Glomerular visceral epithelial cell (primary cell): ENCODE data around the gene FNDC11.

Experiments used
- DNase-seq: peaks from one replicate; pipeline ENCODE4 v3.0.0-alpha.2; 2016; ENCODE audit errors: extremely low spot score

The FNDC11 gene

DNA sequence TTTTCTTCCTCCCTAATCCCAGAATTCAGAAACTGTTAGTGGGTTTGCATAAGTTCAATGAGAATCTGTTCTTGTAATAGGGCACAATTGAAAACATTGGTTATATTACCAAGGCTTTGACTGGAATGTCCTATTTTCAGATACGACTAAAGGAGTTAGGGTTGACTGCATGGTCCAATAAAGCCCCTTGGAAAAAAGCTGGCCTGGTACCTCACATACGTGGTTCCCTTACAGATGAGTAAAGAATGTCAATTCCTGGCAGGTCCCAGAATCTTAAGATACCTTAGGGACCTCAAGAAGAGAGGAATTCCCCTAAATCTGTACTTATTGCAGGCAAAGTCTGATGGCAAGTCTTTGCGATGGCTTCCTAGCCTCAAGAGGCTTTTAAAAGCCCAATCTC lies 28.8 kb upstream of the FNDC11 start:
- no peak for DNase-seq

DNA sequence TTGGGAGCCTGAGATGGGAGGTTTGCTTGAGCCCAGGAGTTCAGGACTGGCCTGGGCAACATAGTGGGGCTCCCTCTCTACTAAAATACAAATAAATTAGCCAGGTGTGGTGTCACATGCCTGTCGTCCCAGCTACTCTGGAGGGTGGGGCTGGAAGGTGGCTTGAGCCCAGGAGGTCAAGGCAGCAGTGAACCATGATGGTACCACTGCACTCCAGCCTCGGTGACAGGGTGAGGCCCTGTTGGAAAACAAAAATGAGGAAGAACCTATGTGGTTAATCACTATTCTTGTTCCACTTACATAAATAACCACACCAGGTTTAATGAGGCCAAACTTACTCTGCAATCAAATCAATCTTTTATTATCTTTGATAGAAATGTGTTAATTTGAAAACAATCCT lies 28.0 kb upstream of the FNDC11 start:
- no peak for DNase-seq

DNA sequence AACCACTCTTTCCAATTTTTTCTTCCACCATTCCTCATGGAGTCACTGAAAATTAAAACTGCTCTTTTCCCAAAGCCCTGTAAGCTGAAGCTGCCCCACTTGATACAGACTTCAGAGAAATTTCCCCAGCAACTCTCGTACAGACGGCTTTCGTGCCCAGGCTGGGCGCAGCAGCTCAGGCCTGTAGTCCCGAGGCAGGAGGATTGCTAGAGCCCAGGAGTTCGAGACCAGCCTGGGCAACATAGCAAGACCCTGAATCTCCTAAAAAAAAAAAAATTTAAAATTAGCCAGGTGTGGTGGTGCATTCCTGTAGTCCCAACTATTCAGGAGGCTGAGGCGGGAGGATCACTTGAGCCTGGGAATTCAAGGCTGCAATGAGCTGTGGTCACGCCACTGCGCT lies 26.8 kb upstream of the FNDC11 start:
- no peak for DNase-seq

DNA sequence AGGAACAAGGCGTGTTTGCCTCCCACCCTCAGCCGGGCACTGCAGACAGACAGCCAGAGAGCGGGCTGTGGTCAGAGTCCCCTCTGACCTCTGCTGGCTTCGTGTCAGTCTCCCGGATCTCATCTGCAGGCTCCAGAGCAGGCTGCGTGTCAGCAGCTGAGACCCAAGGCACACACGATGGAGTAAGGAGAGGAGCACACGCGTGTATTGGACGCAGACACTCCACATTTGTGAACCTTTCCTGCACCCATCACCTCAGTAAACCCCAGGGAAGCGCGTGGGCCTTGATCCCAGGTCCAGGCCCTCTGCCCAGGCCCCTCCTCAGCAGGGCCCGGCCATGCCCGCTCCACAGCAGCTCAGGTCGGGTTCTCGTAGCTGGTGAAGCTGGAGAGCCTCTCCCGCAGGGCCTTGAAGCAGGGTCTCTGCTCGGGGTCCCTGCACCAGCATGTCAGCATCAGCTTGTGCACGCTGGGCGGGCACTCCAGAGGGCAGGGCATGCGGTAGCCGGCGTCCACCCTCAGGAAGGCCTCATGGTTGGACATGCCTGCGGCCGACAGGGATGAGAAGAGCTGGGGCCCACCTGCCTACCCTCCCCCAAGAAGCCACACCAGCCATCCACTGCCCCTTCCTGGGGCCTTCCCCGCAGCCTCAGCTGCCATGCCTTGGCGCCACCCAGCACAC lies 24.6 kb upstream of the FNDC11 start:
- DNase-seq: no peak

DNA sequence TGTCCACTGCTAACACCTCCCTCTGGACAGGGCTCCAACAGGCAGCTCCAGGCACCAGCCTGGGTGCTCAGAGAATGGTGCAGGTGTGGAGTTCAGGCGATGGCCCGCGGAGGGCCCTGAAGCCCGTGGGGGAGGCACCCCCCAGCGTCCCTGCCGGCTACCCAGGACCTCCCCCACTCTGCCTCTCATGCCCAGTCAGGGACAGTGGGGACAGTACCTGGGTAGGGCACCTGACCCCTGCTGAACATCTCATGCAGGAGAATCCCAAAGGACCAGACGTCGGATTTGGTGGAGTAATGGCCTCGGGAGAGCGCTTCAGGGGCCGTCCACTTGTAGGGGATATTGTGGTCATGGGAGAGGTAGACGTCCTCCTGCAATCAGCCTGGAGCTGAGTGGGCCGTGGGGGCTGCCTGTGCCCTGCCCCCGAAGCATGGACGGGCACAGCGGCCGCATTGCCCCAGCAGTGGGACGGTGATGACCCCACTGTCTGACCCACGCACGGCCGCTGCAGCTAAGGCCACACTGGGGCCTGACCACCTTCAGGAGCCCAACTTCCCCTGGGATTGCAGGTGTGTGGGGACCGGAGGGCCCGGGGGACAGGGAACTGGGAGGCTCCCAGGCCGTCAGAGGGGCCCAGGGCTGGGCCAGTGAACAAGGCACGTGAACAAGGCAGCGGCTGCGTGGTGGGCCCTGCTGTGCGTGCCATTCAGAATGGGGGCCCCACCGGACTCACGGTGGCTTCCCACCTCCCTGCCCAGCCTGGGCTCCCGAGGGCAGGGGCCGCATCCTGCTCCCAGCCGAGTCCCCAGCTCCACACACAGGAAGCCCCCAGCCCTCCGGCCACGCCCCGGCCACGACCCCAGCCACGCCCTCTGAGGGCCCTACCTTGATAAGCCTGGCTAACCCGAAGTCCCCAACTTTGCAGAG lies 23.8 kb upstream of the FNDC11 start:
- no peak for DNase-seq

DNA sequence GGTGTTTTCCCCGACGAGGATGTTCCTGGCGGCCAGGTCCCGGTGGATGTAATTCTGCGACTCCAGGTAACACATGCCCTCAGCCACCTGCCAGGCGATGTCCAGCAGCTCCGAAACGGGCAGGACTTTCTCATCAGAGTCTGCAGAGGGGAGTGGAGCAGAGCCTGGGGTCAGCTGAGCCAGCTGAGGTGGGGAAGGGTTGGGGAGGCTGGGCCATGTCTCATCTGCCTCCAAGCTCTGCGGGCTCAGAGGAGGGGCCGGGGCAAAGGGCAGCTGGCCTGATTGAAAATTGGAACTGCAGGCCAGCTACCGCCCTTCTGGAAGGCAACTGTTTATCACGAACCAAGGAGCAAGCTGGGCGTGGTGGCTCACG lies 23.2 kb upstream of the FNDC11 start:
- DNase-seq: no peak

DNA sequence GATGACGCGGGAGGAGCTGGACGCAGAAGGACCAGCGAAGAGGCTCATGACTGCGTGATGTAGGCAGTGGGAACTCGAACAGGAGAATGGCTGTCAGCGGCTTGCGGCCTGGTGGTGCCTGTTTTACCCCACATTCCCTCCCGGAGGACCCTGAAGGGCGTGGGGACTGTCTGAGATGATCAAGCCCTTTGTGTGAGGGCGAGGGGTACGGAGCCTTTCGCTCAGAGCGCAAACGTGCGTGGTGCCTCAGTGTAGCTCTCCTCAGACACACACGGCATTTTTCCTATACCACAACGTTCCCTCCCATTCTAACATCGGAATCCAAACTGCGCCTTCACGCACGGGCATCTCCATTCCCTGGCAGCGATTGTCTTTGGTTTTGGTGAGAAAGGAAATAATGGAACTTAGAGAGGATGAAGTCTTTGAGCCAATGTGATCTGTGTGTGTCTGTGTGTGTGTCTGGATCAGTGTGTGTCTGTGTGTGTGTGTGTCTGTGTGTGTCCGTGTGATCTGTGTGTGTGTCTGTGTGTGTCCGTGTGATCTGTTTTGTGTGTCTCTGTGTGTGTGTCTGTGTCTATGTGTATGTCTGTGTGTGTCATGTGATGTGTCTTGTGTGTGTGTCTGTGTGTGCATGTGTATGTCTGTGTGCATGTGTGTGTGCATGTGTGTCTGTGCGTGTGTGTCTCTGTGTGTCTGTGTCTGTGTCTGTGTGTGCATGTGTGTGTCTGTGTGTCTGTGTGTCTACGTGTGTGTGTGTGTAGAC lies 22.1 kb upstream of the FNDC11 start:
- DNase-seq: no peak

DNA sequence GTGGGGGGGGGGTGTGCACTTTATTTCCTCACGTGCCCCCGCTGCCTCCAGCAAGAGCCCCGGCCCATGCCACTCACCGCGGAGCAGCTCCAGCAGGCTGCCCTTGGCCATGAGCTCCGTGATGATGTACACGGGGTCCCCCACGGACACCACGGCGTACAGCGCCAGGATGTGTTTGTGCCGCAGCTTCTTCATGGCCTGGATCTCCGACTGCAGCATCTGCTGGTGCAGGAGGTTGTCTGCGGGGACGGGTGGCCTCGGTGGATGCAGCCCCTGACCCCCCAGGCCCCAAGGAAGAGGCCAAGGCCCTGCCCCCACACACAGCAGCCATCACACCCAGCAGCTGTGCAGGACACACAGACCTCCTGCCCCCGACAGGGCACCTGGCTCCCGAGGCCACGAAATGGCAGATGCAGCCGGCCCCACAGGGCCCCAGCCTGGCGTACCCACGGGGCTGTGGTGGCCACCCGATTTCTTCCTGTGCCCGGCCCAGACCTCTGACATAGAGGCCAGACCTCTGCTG lies 21.4 kb upstream of the FNDC11 start:
- DNase-seq: no peak

DNA sequence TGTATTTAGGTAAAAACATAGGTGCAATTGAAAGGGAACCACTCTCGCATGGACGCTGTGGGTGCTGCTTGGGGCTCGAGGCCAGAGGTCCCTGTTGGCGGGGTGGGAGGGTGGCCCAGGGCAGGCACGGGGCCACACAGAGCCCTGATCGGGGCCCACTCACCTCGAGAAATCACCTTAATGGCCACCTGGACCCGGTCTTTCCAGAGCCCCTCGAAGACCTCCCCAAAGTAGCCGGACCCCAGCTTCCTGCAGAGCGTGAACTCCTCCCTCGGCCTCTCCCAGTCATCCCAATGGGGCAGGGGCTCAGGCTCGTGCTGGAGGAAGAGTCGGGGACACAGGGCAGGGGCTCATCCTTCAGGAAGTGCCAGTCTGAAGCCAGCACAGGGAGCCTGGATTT lies 20.6 kb upstream of the FNDC11 start:
- DNase-seq: no peak

DNA sequence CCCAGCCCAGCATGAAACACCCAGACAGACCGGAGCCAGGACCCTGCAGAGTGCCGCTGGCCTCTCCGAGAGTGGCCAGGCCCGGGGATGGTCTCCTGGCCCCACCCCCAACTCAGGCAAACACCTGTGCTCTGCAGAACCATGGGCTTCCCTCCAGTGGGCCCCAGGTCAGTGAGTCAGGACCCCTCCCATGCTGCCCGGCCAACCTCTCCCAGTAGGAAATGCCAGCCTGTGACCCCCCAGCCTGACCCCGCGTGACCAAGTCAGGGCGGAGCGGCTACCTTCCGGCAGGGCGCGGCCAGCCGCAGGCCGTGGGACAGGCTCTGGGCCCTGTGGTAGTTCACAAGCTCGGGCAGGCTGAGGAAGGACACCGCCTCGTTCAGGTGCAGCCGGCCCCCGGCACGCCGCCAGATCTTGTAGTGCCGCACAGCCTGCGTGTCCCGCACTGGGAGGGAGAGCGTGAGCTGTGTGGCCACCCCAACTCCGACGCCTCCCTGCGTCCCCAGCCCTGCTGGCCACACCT lies 20.0 kb upstream of the FNDC11 start:
- DNase-seq: no peak

DNA sequence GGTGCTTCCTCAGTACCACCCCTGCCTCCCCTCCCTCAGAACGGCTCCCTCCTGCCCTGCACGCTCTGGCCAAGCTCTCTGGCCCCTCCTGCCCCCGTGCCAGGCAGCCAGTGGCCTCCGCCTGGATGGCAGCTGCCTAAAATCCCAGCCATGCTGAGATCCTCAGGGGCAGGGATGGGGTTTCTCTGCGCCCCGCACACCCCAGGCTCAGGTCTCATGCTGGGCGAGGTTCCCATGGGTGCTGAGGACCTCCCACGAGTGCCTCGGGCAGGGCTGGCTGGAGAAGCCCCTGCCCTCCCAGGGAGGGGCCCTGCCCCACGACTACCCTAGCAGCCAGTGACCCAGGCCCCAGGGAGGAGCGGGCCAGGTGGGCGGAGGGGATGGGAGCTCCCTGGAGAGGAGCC lies 19.5 kb upstream of the FNDC11 start:
- no peak for DNase-seq

DNA sequence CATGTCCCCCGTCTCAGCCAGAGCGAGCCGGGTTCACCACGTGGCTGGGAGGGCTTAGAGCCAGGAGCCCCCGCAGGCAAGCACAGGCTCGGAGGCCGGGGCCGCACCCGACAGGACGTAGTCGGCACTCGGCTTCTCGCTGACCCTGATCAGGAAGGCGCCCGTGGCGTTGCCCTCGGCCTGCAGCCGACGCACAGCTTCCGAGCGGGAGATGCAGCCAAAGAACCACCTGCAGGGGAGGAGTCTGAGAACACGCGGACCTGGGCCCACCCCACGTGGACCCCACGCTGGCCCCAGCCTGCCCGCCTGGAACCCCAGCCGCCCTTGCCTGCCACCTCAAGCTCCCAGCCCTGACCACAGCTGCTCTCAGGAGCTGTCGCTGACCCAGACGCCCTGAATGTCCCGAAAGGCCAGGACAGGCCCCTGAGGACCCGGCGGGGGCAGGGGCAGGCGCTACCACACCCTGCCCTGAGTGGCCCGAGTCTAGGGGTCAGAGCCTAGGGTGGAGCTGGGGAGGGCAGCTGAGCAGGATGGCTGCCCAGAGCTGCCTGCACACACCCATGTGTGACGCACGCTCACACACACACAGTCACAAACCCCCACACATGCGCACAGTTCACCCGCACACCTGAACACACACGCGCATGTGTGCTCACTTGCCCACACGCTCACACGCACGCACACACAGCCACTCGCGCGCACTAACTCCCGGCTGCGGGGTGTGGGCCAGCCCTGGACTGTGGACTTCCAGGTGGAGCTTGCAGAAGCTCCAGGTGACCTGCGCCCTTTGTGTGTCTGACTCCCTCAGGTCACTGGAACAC lies 18.9 kb upstream of the FNDC11 start:
- DNase-seq: no peak

DNA sequence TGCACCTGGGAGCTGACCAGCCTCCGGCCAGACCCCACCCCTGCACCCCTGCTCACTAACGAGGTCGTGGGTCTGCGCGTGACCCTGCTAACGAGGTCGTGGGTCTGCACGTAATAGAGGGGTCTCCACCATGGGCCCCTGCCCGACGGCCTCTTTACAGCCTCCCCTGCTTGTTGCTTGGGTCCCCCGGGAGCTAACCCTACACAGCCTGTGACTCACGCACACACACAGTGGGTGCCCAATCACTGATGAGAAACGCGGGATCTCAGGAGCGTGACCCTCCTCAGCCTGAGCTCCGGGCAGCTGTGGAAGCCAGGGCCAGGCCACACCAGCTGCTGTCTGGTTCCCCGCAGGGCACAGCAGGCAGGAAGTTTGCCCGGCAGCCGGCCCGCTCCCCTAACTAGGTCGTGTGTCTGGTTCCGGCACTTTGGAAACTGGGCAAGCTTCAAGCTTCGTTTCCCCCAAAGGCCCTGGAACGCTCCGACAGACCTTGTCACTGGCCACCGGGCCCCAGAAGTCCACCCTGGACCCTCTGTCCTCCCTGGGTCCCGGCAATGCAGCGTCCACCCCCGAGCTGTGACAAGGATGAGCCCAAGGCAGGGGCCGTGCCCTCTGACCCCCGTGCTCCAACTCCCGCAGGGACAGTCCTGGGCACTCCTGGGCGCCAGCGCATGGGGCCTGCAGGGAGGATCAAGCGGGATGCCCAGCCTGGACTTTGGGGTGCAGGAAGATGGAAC lies 17.6 kb upstream of the FNDC11 start:
- peak; percentile 49 for DNase-seq

DNA sequence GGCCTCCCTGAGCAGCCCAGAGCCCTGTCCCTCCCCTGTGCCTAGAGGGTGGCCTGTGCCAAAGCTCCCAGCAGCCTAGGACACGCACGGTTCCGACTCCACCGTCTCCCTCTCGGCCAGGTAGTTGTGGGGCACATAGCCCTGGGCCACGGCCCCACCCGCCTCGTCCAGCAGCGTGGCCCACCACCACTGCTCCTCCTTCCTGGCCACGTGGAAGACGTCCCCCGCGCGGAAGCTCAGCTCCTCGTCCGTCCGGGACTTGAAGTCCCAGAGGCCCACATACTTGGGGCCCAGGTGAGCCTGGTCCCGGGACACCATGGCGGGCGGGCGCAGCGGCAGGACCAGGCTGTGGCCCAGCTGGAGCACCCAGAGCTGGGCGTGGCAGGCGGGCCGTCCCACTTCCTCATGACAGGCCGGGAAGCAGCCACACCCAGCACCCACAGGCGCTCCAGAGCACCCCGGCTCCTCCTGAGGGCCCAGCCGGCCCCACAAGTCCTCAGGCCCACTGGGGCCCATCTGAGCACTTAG lies 16.9 kb upstream of the FNDC11 start, which contains the start of gene PTK6:
TSS of gene PTK6 (minus strand) at position 380 of the 528 bp plus-strand sequence. CDS start at position 318, 62 bp downstream.
- DNase-seq: no peak

DNA sequence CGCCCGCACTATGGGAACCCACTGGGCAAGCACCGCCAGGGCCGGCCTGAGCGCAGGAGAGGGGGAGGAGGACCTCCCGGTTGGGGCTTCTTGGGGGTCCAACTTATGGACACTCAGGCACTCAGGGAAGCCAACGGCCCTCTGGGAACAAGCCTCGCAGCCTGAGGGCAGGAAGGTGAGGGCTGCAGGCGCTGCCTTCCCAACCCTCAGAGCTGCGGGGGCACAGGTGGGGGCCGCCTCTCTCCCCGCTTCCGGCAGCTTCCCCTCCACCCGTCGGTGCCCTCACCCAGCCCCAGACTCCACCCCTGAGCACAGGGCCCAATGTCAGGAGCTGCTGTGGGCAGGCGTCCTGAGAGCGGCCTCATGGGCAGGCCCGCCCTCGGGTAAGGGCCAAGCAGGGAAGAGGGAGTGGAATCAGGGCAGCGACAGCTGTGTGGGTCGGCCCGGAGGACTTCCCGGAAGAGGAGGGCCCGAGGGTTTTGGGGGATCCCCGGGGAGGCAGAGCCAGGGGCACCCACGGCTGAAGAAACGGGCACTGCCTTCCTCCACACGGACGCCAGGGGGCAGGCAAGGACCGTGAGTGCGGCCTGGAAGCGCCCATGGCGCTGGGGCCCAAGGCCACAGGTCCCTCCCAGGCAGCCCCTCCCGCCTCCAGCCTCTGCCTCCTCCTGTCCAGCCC lies 16.3 kb upstream of the FNDC11 start:
- peak; percentile 94 for DNase-seq

DNA sequence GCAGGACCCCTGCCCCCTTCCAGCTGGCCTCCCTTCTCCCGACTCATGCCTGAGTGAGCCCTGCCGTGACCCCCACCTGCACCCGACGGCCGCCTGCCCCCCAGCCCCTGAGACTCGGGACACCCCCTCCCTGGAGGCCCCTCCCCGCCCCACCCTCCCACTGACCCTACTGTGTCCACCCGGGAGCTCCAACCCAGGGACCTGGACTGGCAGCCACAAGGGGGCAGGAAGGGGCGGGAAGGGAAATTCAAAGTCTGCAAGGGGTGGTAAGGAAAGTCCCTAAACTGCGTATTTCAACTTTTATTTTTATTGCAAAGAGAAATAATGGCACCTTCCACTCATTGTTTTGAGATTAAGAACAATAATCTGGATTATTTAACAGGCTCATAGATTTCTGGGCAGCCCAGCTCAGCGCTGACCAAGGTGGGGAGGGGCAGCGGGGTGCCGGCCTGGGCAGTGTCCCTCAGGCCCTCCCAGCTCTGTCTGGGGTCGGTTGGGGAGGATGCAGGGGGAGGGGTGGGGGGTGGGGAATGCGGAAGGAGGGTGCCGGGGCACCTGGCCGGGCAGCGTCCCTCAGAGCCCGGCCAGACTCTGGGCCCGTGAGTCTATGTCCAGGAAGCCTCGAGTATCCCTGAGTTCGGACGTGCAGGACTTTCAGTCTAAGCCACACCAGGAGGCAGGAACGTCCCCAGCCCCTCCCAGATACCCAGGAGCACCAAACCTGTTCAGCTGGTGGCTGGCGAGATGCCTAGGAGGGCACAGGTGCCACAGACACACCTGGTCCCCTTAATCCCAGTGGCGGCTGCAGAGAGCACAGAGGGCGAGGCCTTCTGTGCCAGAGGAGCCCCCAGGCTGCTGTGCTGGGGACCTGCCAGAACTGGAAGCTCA lies 15.5 kb upstream of the FNDC11 start:
- DNase-seq: no peak

DNA sequence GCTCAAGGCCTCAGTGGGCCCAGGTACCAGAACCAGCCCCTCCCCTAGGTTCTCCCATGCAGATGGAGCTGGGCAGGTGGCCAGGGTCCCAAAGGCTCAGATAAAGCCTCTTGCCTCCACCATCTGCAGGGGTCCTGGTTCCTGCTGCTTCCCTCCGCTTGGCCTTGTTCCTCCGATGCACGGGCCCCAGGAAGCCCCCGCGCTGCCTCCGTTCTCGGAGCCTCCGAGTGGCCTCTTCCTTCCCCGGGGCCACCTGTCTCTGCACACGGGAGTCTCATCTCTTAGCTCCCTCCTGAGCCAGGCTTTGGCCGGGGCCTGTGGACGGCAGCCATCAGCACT lies 14.9 kb upstream of the FNDC11 start:
- no peak for DNase-seq
